NCI-H2227 treated with DMSO at 0.1 percent for 48 hours (cell line): ENCODE data around the gene ABHD12.
A peak's percentile ranks its signal among the peaks of the same experiment; 100 is the strongest.
"Not testable (repeated sequence)": the region's sequence is repeated elsewhere in the genome, so short reads cannot be mapped to it uniquely, and the experiment has no call there.

ENCODE experiments used
- DNase-seq: peaks from one replicate; lab custom pipeline; 2025; lab: John Stamatoyannopoulos, UW

ABHD12 gene

DNA sequence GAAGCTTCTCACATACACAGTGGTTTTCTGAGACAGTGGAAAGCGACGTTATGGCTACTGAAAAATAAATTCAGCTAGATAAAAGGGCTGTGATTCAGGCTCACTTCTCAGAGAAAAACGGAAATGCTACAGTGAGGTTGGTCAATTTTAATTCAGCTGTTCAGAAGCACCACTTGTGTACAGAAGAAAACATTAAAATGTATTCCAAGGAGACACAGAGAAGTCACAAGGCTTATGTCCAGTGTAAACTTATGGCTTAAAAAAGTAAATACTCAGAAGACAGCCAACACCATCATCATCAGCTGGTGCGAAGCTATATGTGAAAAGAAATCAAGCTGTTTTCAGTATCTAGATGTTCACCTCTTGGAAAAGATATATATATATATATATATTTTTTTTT, 68.6 kb downstream of the ABHD12 start:
- DNase-seq: no peak

DNA sequence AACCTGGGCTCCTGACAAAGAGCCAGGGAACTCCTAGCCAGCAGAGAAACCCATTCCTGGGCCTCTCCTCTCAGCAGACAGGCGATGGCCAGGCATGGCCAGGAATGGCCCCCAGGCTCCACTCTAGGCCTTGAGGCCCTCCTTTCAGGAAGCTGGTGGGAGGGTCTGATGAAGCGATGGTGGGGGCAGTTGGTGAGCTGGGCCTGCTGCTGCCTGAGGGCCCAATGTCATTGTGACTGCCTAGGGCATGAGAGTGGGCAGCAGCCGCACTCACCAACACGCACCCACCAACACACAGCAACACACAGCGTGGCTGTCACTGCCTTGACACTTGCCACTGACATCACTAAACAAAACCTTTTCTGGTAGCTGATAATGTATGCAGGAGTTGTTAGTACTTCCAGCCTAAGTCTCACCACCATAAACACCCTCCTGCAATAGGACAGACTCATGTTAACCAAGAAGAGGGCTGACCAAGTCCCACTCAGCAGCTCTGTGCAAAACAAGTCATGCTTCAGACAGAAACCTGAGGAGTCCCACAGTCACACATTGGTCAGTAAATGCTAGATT, 69.3 kb downstream of the ABHD12 start:
- no peak for DNase-seq

DNA sequence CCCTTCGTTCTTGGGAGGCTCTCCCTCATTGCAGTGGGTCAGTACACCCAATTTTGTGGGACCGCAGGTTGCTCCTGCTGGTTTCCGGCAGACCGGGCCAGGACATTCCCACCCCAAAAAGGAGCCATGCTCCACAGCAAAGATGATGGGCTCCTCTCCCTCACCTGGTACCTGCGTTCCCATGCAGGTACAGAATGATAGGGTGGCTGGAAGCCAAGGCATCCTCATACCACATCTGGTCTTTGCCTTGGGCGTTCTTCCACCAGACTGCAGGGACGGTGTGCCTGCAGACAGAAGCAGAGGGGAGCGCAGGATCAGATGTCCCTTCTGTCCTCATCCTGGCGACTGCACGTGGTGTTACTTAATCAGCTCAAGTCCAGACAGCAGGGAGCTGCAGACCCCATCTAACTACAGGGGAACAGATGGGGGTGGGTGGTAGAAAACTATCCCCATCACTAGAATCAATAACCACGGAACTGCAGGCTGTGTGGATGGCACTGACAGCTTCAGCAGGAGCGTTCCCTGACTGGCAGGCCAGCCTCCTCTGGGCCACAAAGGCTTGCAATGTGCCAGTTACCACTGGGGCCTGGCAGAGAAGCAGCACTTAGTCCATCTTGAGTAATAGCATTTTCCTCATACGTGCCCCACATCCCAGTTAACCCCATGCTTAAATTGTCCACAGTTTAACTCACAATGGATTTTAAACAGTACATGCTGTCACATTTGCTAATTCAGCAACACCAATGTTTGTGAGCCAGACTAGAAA, 70.4 kb downstream of the ABHD12 start:
- no peak for DNase-seq

DNA sequence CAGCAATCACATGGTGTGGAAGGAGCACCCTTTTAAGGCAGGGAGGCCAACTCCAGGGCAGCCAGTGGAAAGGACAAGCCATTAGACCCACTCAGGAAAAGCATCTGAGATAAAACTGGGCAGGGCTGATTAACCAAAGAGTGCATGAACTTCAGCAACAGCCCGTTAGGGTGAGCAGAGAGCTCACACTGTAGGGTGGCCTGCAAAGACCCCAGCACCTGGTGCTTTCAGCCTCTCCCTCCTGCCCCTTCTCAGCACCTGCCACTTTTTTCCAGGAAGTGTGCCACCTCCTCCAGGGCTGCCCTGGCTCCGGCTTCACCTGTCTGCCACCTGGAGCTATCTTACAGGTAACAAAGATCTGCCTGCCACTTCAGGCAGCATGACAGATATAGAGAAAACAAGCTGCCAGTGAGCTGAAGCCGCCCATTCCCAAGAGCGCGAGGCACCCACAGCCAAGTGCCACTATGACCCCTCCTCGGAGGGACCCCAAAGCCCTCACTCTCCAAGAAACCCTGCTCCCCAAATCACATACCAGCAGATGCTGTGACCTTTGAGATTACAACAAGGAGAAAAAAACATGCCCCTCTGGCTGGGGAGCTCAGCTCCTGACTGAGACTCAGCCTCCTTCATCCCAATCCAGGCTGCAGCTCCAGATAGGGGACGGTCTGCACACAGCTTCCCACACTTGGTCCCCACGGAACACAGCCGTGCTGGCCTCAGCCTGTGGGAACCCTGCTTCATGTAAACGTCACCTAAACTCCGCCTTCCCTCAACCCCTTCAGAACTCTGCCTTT, 71.2 kb downstream of the ABHD12 start:
- no peak for DNase-seq

DNA sequence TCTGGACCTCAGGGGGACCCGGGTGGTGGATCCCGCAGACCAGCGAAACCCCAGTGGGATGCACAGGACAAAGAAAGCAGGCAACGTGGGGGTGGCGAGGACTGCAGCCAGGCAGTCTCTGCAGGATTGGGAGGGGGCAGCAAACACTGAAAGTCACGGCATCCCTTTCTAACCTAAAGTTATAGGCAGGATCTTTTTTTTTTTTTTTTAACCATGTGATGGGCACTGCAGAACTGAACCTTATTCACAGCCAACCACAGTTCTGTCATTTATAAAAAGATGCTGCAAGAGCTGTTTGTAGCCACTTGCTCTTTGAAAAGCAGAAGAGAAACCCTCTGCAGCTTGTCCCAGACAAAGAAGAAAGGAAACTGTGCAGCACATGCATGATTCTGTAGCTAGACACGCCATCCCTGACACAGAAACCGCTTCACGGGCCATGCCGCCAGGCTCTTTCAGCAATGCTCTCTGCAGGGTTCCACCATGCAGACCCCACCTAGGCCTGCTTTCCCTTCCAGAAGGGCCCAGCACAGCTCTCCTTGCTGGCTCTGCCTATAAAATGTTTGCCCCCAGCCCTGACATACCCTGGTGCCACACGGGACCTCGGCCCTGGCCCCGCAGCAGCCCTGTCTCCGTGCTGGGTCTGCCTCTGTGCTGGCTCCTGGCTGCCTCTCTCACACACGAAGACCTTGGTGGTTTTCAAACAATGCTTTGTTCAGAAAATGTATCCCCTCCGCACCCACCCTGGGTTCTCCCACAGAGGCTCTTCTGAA, 72.0 kb downstream of the ABHD12 start:
- DNase-seq: no peak

DNA sequence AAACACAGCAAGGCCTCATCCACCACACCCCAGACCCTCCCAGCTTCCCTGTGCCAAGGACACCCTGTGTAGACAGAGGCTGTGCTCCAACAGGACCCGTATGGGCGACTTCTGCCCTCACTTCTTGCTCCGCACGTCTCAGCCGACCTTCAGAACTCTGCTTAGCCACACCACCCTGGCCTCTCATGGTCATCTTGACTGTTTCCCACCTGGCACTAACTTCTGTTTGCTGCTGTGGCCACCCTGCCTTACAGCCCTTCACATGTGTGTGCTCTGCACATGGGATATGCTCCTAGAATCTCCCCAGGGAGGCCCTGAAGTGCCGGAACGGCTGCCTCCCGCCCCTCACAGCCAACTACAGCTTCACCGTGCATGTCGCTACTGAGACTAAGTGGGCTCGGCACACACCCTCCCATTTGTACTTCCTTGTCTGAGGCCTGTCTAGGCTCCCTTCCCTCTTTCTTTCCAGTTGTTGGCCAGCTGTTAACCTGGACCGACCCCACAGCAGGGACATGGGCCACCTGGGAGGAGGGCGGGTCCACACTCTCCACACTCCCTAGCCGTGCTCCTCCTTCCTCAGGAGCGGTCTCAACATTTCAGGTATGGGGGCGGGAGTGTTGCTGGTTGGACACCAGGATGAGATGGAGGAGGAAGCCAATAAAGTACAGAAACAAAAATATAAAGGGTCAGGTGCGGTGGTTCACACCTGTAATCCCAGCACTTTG, 73.1 kb downstream of the ABHD12 start:
- no peak for DNase-seq

DNA sequence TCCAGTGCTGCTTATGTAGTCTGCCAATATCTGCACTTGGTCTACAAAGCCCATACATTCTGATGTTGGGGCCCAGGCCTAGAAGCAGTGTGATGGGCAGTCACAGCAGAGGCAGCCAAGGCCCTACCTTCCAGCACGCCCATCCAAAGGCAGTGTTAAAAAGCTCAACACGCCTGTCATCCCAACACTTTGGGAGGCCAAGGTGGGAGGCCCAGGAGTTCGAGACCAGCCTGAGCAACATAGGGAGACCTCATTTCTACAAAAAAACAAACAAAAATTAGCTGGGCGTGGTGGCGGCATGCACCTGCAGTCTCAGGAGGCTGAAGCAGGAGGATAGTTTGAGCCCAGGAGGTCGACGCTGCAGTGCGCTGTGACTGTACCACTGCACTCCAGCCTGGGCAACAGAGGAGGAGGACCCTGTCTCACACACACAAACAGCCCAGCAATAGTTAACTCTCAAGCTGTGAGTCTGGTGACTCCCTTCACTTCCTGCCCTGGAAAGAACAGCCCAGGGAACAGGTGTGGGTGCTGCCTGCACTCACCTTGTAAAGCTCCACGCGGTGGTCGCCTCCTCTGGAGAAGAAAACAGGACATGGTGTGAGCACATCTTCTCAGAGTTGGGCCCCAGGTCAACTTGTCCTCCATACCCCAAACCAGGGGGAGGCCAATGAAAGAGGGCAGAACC, 74.0 kb downstream of the ABHD12 start:
- no peak for DNase-seq

DNA sequence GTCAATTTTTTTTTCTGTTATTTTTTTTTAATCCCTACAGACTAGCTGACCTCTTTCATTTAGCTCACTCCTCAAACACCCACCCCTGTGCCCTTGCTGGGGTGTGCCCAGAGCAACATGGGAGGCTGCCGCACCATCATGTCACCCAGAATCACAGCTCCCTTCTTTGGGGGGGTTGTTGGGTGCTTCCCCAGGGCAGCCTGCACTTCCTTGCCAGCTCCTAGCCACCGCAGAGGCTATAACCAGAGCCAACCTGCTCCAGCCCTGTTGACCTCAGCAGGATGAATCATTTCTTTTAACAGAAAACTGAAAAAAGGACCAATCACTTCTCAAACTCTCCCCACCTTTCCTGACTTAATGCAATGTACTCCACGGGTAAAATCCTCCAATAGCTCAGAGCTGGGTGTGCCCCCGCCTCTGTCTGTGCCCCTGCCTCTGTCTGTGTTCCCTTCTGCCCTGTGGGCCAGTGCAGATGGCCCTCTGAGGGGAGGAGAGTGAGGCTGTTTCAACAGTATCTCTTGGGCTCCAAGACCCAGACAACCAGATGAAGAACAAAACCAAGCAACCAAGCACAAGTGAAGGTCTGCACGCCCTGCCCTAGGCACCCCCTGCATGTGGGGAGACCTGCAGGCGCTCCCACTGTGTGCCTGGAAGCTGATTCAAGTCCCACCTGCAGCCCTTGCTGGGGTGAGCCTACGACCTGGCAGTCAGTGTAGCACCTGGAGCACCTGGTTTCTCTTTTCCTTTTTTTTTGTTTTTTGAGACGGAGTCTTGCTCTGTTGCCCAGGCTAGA, 75.0 kb downstream of the ABHD12 start:
- DNase-seq: no peak

DNA sequence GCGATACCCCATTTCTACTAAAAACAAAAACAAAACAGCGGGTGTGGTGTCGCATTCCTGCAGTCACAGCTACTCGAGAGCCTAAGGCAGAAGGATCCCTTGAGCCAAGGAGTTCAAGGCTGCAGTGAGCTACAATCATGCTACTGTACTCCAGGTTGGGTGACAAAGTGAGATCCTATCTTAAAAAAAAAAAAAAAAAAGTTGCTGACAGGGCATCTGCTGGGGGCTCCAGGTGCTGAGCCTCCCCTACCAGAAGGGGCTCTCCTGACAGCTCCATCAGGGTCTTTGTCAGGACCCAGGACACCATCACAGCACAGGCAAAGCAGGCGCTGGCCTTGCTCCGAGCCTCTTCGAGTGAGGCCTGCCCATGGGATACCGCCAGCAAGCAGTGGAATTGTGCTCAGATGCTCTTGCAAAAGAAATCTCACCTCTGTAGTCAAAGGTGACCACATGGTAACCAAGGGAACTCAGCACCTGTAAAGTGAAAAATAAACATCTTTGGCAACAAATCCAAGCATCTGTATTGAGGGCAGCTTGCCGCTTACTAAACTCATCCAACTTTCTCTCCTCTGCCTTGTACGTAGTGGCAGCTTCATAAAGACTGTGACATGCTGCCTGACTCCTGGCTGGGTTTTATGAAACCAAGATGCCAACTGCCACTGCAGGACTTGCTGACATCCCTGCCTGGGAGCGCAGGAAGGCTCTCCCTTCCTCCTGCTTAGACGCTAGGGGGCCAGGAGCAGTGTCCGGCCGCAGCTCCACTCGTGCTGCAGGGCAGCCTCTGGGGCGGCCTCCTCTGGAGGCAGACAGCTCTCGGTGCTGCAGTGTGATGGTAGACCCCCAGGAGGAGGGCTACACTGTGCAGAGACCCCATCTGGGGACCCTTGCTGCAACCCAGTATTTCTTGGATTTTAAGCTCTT, 75.9 kb downstream of the ABHD12 start:
- no peak for DNase-seq

DNA sequence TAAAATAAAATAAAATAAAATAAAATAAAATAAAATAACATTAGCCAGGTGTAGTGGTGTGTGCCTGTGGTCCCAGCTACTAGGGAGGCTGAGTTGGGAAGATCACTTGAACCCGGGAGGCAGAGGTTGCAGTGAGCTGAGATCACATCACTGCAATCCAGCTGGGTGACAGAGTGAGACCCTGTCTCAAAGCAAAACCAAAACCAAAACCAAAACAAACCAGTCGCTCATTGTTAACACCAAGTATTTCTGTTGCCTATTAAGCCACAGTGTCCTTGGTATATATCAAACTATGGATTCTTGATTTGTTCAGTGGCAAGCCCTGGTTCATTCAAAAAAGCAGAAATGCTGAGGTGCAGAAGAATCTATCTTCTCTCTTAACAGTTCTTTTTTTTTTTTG, 77.0 kb downstream of the ABHD12 start:
- no peak for DNase-seq

DNA sequence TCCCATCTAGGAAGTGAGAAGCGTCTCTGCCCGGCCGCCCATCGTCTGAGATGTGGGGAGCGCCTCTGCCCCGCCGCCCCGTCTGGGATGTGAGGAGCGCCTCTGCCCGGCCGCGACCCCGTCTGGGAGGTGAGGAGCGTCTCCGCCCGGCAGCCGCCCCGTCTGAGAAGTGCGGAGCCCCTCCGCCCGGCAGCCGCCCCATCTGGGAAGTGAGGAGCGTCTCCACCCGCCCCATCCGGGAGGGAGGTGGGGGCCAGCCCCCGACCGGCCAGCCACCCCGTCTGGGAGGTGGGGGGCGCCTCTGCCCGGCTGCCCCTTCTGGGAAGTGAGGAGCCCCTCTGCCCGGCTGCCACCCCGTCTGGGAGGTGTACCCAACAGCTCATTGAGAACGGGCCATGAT, 77.9 kb downstream of the ABHD12 start:
- DNase-seq: not testable (repeated sequence)

DNA sequence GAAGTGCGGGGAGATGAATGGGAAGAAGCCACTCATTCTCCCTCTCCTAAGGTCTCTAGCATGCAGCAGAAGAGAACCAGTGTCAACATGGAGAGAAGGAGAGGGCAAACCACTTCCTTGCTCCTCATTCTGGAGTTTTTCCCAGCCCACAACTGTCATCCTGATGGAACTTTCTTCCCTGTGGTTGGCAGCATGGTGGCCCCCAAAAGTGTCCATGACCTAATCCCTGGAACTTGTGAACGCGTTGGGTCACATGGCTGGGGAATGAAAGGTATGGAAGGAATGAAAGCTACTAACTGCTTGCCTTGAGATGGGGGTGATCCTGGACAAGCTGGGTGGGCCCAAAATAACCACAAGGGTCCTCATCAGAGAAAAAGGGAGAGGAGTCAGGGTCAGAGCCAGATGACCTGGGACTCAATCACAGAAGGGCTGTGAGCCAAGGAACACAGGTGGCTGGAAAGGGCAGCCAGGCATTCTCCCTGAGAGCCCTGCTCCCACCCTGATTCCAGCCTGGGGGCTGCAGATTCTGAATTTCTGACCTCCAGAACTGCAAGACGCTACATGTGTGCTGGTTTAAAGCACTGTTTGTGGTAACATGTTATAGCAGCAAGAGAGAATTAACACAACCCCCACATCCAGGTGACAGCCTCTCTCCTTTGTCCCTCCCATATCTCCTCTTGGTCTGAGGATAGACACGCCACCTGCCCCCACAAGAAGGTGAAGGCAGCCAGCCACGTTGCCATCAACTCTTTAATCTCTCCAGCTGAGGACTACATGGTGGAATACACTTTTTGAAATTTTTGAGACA, 79.5 kb downstream of the ABHD12 start:
- DNase-seq: no peak

DNA sequence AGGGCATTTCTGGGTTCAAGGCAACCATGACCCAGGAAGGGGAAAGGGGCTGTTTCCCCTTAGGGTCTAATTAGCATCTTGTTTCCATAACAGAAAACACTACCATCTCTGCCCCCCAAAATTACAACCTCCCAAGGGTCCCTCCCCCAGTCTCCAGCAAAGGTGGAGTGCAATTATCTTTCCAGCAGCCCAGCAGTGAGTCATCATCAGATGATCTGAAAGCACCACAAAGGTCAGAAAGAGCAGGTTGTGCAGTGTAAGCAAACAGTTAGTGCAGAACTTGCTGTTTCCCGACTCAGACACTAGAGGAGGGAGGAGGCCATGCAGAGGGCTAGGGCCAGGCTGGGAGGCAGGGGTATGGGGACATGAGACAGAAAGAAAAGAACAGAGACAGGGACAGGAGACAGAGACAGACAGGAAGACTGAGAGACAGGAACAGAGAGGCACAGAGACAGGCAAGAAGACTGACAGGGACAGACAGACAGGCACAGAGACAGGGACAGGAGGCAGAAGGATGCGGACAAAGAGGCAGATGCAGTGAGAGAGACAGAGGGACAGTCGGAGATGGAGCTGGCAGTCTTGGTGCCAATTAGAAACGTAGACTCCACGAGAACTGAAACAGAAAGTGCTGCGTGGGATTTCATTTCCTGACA, 80.2 kb downstream of the ABHD12 start:
- DNase-seq: peak; percentile 62

DNA sequence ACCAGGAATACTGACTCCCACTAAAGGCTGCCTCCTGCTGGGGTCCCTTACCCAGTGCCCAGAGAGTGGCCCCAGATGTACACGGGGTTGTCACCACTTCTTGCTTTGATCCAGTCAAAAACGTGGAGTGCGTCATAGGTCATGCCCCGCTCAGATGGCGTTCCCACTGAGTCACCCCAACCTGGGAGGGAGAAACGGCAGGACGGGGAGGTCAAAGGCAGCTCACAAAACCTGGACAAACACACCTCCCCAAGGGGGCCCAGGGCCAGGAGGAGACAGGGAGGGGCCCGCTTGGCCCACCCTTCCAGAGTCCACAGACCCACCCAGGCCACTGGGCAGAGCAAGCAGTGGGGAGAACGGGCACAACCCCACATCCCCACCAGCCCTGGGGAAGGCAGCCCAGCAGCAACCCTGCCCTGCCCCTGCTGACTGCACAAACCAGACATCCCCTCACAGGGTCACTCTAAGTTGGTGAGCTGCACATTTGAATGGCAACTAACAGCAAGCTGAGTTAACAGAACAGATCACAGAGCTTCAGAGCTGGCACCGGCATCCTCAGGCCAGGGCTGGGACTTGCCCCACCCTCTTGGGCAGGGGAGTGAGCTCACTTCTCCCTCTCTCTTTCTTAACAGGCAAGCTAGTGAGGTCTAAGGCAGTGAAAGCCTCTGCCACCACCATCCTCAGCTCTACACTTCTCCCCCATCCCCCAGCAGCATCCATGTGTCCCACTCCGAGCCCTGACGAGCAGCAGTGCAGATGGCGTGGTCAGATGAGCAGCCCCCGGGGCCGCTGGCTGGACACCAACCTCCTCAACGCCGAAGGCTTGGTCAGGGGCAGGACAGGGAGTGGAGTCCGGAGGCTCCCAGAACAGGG, 81.0 kb downstream of the ABHD12 start:
- DNase-seq: peak; percentile 11

DNA sequence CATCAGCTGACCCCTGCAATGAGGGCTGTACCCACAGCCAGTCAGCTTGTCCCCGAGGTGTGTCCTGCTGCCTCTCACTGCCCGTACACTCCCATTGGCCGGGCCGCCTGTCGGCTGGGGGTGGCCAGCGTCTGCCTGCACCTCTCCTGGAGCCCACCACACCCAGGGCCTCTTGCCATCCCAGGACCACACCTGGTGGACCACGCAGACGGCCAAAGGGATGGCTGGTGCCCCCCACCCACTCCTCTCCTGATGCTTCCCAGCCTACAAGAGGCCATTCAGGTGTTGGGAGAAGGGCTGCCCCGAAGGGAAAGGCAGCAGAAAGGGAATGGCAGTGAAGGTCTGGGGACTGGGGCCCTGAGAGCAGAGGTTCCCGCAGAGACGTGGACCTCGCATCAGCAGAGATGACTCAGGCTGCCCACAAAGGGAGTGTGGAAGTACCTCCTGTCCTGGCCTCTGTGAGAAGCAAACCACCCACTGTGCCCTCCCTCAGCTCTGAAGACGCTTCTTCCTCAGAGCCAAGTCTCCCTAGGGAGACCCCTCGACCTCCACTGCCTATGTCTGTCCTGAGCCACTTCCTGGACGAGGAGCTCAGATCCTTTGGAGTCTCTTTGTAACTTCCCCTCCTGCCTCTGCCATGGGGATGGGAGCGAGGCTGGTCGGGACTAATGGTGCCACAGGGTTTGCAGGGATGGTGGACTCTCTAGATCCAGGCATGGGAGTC, 81.8 kb downstream of the ABHD12 start:
- no peak for DNase-seq

DNA sequence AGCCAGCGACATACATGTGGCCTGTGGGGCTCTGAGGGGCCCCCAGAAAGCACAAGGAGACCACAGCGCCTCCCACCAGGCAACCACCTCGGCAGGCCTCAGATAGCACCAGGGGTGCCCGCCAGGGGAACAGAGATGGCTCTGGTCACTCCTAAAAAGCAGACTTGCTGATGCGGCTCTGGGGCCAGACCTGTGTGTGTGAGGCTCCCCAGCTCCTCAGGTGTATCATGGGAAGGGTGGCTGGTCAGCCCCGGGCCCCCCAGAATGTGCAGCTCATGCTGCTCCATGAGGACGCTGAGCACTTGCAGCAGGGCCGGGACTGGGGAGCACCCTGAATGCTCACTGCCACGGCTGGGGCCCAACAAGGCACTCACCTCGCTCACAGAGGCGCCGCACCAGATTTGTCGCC, 82.5 kb downstream of the ABHD12 start:
- DNase-seq: no peak
